Hepatocyte (in vitro differentiated cells): ENCODE data around the gene CCDC51. TPM values are rescaled to one million over a fixed set of nuclear protein-coding genes. Genes with fewer than 3 reads are reported as not detected.

ENCODE experiments used
- DNase-seq: peaks from one replicate; pipeline ENCODE4 v3.0.0-alpha.2; 2016; ENCODE audit warnings: low spot score
- H2AFZ ChIP-seq: fragments of 200-600 bp; sonication (generic); 2 replicates; pipeline ENCODE4 v1.6.0; 2016; ENCODE audit warnings: antibody characterized with exemption, mild to moderate bottlenecking
- H3K27ac ChIP-seq: fragments of 200-600 bp; sonication (generic); 2 replicates; pipeline ENCODE4 v1.5.1; 2016; ENCODE audit warnings: mild to moderate bottlenecking
- H3K27me3 ChIP-seq: fragments of 200-600 bp; sonication (generic); 2 replicates; pipeline ENCODE4 v1.6.1; 2016
- H3K36me3 ChIP-seq: fragments of 200-600 bp; sonication (generic); replicated peaks from 2 replicates; pipeline ENCODE4 v1.5.1; 2016; ENCODE audit warnings: low read depth; ENCODE audit not compliant: insufficient read depth
- H3K4me1 ChIP-seq: fragments of 200-600 bp; sonication (generic); 2 replicates; pipeline ENCODE4 v1.5.1; 2016; ENCODE audit warnings: mild to moderate bottlenecking, moderate library complexity; ENCODE audit not compliant: insufficient read depth
- H3K4me2 ChIP-seq: fragments of 200-600 bp; sonication (generic); 2 replicates; pipeline ENCODE4 v1.6.0; 2016
- H3K4me3 ChIP-seq: fragments of 200-600 bp; sonication (generic); 2 replicates; pipeline ENCODE4 v1.5.1; 2016; ENCODE audit warnings: mild to moderate bottlenecking
- H3K79me2 ChIP-seq: fragments of 200-600 bp; sonication (generic); 2 replicates; pipeline ENCODE4 v1.6.0; 2017; ENCODE audit warnings: mild to moderate bottlenecking
- H3K9me2 ChIP-seq: fragments of 200-600 bp; sonication (generic); replicated peaks from 2 replicates; pipeline ENCODE4 v1.6.0; 2017; ENCODE audit warnings: mild to moderate bottlenecking; ENCODE audit not compliant: insufficient read depth
- H3K9me3 ChIP-seq: fragments of 200-600 bp; sonication (generic); 2 replicates; pipeline ENCODE4 v1.5.1; 2016; ENCODE audit warnings: low read depth, mild to moderate bottlenecking
- H4K20me1 ChIP-seq: fragments of 200-600 bp; sonication (generic); 2 replicates; pipeline ENCODE4 v1.6.0; 2016; ENCODE audit warnings: mild to moderate bottlenecking; ENCODE audit not compliant: insufficient read depth, poor library complexity, severe bottlenecking
- EZH2 ChIP-seq: fragments of 200-600 bp; sonication (generic); IDR thresholded peaks from 2 replicates; pipeline ENCODE4 v1.6.1; 2016; ENCODE audit warnings: antibody characterized with exemption, mild to moderate bottlenecking, borderline replicate concordance
- EZH2phosphoT487 ChIP-seq: fragments of 200-600 bp; sonication (generic); IDR thresholded peaks from one replicate; pipeline ENCODE4 v1.6.1; 2018; ENCODE audit warnings: antibody characterized with exemption, mild to moderate bottlenecking, low read depth, moderate library complexity; ENCODE audit not compliant: unreplicated experiment, severe bottlenecking
- WGBS: methylation state at CpG from one replicate; pipeline ENCODE4 v1.1.6; 2016; ENCODE audit warnings: low lambda C conversion rate; ENCODE audit errors: missing lambda C conversion rate; 5-methylcytosine and 5-hydroxymethylcytosine counted together
- polyA plus RNA-seq: library from polyadenylated mRNA; unstranded; fragments of >200 nt; fragmentation: Nextera tagmentation; extraction: Ambion mirVana; gene quantifications from 2 replicates; pipeline ENCODE4 v1.2.1, GENCODE V29; 2016
- total RNA-seq: library from RNA; depleted of rRNA; stranded (reverse); fragments of >200 nt; gene quantifications from 2 replicates; pipeline ENCODE4 v1.2.3, GENCODE V29; 2014
- TF ChIP-seq, protein P1 (sequence below): fragments of 200-600 bp; sonication (generic); IDR thresholded peaks from 2 replicates; pipeline ENCODE4 v1.5.1; 2016; ENCODE audit warnings: antibody characterized with exemption, mild to moderate bottlenecking; ENCODE audit not compliant: poor library complexity

The CCDC51 gene
- total and polyA plus RNA-seq, 2 experiments from 2014 or later = 30.4 to 30.8 TPM

DNA sequence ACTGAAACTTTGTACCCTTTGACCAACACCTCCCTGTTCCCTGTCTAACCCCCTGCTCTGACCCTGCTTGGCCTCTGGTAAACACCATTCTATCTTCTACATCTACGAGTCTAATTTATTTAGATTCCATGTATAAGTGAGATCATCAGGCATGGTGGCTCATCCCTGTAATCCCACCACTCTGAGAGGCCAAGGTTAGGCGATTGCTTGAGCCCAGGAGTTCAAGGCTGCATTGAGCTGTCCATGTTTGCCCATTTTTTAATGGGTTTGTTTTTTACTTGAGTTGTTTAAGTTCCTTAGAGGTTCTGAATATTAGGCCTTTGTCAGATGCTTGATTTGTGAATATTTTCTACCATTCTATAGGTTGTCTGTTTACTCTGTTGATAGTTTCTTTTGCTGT is 51.0 kb downstream of the CCDC51 start:
- H3K4me3 ChIP-seq = no peak overlapping the region
- H3K36me3 ChIP-seq = no peaks in the 10 kb centered on the region
- H3K4me1 ChIP-seq = no peaks in the 10 kb centered on the region
- H3K27me3 ChIP-seq = no peaks in the 10 kb centered on the region
- no peaks in the 10 kb centered on the region for H3K9me3 ChIP-seq
- no peaks in the 10 kb centered on the region for H4K20me1 ChIP-seq
- TF ChIP-seq, protein P1, sequence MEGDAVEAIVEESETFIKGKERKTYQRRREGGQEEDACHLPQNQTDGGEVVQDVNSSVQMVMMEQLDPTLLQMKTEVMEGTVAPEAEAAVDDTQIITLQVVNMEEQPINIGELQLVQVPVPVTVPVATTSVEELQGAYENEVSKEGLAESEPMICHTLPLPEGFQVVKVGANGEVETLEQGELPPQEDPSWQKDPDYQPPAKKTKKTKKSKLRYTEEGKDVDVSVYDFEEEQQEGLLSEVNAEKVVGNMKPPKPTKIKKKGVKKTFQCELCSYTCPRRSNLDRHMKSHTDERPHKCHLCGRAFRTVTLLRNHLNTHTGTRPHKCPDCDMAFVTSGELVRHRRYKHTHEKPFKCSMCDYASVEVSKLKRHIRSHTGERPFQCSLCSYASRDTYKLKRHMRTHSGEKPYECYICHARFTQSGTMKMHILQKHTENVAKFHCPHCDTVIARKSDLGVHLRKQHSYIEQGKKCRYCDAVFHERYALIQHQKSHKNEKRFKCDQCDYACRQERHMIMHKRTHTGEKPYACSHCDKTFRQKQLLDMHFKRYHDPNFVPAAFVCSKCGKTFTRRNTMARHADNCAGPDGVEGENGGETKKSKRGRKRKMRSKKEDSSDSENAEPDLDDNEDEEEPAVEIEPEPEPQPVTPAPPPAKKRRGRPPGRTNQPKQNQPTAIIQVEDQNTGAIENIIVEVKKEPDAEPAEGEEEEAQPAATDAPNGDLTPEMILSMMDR = no peak
- TF ChIP-seq EZH2 (no peak), EZH2phosphoT487 (no peak)
- no peak for DNase-seq
- no peaks in the 10 kb centered on the region for H3K9me2 ChIP-seq
- H3K79me2 ChIP-seq = no peaks in the 10 kb centered on the region
- no peak overlapping the region for H2AFZ ChIP-seq
- H3K4me2 ChIP-seq = no peak overlapping the region
- WGBS = 69% methylated on average over 2 of the region's 2 CpGs
- H3K27ac ChIP-seq = no peak overlapping the region

DNA sequence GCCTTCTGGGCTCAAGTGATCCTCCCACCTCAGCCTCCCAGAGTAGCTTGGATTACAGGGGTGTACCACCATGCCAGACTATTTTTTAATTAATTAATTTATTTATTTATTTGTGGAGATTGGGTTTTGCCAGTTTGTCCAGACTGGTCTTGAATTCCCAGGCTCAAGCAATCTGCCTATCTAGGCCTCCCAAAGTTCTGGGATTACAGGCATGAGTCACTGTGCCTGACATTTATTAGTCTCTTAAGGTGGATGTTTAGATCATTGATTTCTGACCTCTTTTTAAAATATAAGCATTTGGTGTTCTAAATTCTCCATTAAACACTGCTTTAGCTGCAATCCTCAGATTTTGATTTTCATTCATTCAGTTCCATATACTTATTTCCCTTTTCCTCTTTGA is 52.3 kb downstream of the CCDC51 start:
- Histone ChIP-seq H3K9me2 (no peaks in the 10 kb centered on the region), H3K27me3 (no peaks in the 10 kb centered on the region), H2AFZ (no peak overlapping the region), H3K4me2 (no peak overlapping the region), H3K27ac (no peak overlapping the region), H3K79me2 (no peaks in the 10 kb centered on the region), H3K9me3 (no peaks in the 10 kb centered on the region), H3K4me1 (no peaks in the 10 kb centered on the region), H3K36me3 (no peaks in the 10 kb centered on the region), H3K4me3 (no peak overlapping the region), H4K20me1 (no peaks in the 10 kb centered on the region)
- DNase-seq = no peak
- no peak for TF ChIP-seq EZH2
- TF ChIP-seq, protein P1 = no peak
- no peak for TF ChIP-seq EZH2phosphoT487

Other genes starting within 250 kb of the CCDC51 start
- gene CAMP, start 216.6 kb downstream of the CCDC51 start, total RNA-seq = not detected in 2 replicates
- gene CAMP, start 216.6 kb downstream of the CCDC51 start, polyA plus RNA-seq = 0.36 TPM in 1 of 2 replicates, not detected in the other
- 3.5 and 6.3 TPM in 2 replicates for gene ZNF589, start 199.0 kb downstream of the CCDC51 start, total RNA-seq
- 3.9 and 4.2 TPM in 2 replicates for gene ZNF589, start 199.0 kb downstream of the CCDC51 start, polyA plus RNA-seq
- gene NME6, start 138.8 kb downstream of the CCDC51 start, total RNA-seq = 31.5 and 47.3 TPM in 2 replicates
- gene NME6, start 138.8 kb downstream of the CCDC51 start, polyA plus RNA-seq = 38.7 and 42.0 TPM in 2 replicates
- not detected in 2 replicates for gene SPINK8, start 106.5 kb downstream of the CCDC51 start, total RNA-seq
- gene SPINK8, start 106.5 kb downstream of the CCDC51 start, polyA plus RNA-seq = not detected in 2 replicates
- gene FBXW12, start 67.9 kb downstream of the CCDC51 start, total RNA-seq = not detected in 2 replicates
- gene FBXW12, start 67.9 kb downstream of the CCDC51 start, polyA plus RNA-seq = 0.18 TPM in 1 of 2 replicates, not detected in the other
- gene PLXNB1, start 10.0 kb downstream of the CCDC51 start, total RNA-seq = 73.2 and 74.5 TPM in 2 replicates
- 71.3 and 79.0 TPM in 2 replicates for gene PLXNB1, start 10.0 kb downstream of the CCDC51 start, polyA plus RNA-seq
- gene TMA7, start 138 bp upstream of the CCDC51 start, total RNA-seq = 345 and 381 TPM in 2 replicates
- 503 and 581 TPM in 2 replicates for gene TMA7, start 138 bp upstream of the CCDC51 start, polyA plus RNA-seq
- 4.5 and 4.9 TPM in 2 replicates for gene ATRIP, start 6.6 kb upstream of the CCDC51 start, total RNA-seq
- gene ATRIP, start 6.6 kb upstream of the CCDC51 start, polyA plus RNA-seq = 4.3 and 6.7 TPM in 2 replicates
- 172 and 192 TPM in 2 replicates for gene SHISA5, start 64.1 kb upstream of the CCDC51 start, total RNA-seq
- 369 TPM in 2 replicates for gene SHISA5, start 64.1 kb upstream of the CCDC51 start, polyA plus RNA-seq
- gene PFKFB4, start 116.7 kb upstream of the CCDC51 start, total RNA-seq = 12.0 and 14.1 TPM in 2 replicates
- gene PFKFB4, start 116.7 kb upstream of the CCDC51 start, polyA plus RNA-seq = 8.2 and 9.5 TPM in 2 replicates
- 0.08 and 0.30 TPM in 2 replicates for gene UCN2, start 123.7 kb upstream of the CCDC51 start, total RNA-seq
- 1.1 and 1.5 TPM in 2 replicates for gene UCN2, start 123.7 kb upstream of the CCDC51 start, polyA plus RNA-seq
- gene COL7A1, start 155.2 kb upstream of the CCDC51 start, total RNA-seq = 5.7 and 17.4 TPM in 2 replicates
- 19.6 and 24.7 TPM in 2 replicates for gene COL7A1, start 155.2 kb upstream of the CCDC51 start, polyA plus RNA-seq
- 308 and 352 TPM in 2 replicates for gene UQCRC1, start 169.5 kb upstream of the CCDC51 start, total RNA-seq
- 405 and 411 TPM in 2 replicates for gene UQCRC1, start 169.5 kb upstream of the CCDC51 start, polyA plus RNA-seq
- gene TMEM89, start 181.7 kb upstream of the CCDC51 start, total RNA-seq = not detected in 2 replicates
- not detected in 2 replicates for gene TMEM89, start 181.7 kb upstream of the CCDC51 start, polyA plus RNA-seq
- gene SLC26A6, start 195.3 kb upstream of the CCDC51 start, total RNA-seq = 42.0 and 56.6 TPM in 2 replicates
- gene SLC26A6, start 195.3 kb upstream of the CCDC51 start, polyA plus RNA-seq = 53.7 and 60.9 TPM in 2 replicates
- 1.6 and 1.8 TPM in 2 replicates for gene CELSR3, start 222.8 kb upstream of the CCDC51 start, total RNA-seq
- 1.9 TPM in 2 replicates for gene CELSR3, start 222.8 kb upstream of the CCDC51 start, polyA plus RNA-seq
- 19.9 and 23.4 TPM in 2 replicates for gene NCKIPSD, start 245.8 kb upstream of the CCDC51 start, total RNA-seq
- 21.0 and 22.9 TPM in 2 replicates for gene NCKIPSD, start 245.8 kb upstream of the CCDC51 start, polyA plus RNA-seq